RWPE1 (cell line): ENCODE results near the gene CD72.
"Not testable (repeated sequence)": the region's sequence is repeated elsewhere in the genome, so short reads cannot be mapped to it uniquely, and the experiment has no call there.

ENCODE experiments used
- CTCF ChIA-PET: fragments of 350-600 bp; sonication (Branson Sonifier 250); formaldehyde crosslinking; extraction: SDS; loops from one replicate; lab custom pipeline; 2021; lab: Yijun Ruan, JAX
- POLR2A ChIA-PET: fragments of 400-600 bp; formaldehyde crosslinking; extraction: SDS; loops from one replicate; lab custom pipeline; 2020; ENCODE audit warnings: antibody characterized with exemption; ENCODE audit not compliant: low non-redundant PET; lab: Yijun Ruan, JAX
- DNase-seq: peaks from one replicate; pipeline ENCODE4 v3.0.0; 2012; ENCODE audit warnings: low spot score
- H3K27ac ChIP-seq: fragments of 450-650 bp; 2 replicates; pipeline ENCODE4 v1.5.1; 2017
- CTCF ChIP-seq: fragments of 450-650 bp; conservative IDR thresholded peaks from 2 replicates; pipeline ENCODE4 v1.5.1; 2017; ENCODE audit warnings: low read depth, mild to moderate bottlenecking

CD72 gene

GRCh38 chr9:35616681-35617459, 1.3 kb downstream of the CD72 start:
- ChIA-PET CTCF (interaction anchor here (0.6 kb wide), 1 partner anchor 41 kb away, joined by 3 read pairs; the partner anchor contains the start of gene RMRP), POLR2A (no interaction called here)
- no peak for TF ChIP-seq CTCF
- DNase-seq: peak; percentile 46
- no peak overlapping the region for H3K27ac ChIP-seq

- no peak for DNase-seq
- ChIA-PET CTCF (interaction anchor here (0.6 kb wide), 1 partner anchor 20 kb away, joined by 3 read pairs; no protein-coding TSS in a partner anchor), POLR2A (no interaction called here)
- H3K27ac ChIP-seq: no peak overlapping the region
- TF ChIP-seq CTCF: no peak
Measured at GRCh38 chr9:35615981-35616680, 2.1 kb downstream of the CD72 start.

- CTCF ChIA-PET: interaction anchor here (0.7 kb wide), 1 partner anchor 84 kb away, joined by 3 read pairs; no protein-coding TSS in a partner anchor
Measured at GRCh38 chr9:35612843-35613242, 5.4 kb downstream of the CD72 start.

GRCh38 chr9:35612066-35612465, 6.1 kb downstream of the CD72 start:
- POLR2A ChIA-PET, DNase-seq, H3K27ac ChIP-seq: not testable (repeated sequence)
- CTCF ChIA-PET: interaction anchor here (0.7 to 0.9 kb wide), 2 partner anchors 85 to 92 kb away, joined by 3 read pairs; no protein-coding TSS in a partner anchor

More at GRCh38 chr9:35612843-35613242, 5.4 kb downstream of the CD72 start:
- no peak overlapping the region for H3K27ac ChIP-seq
- TF ChIP-seq CTCF: no peak
- POLR2A ChIA-PET: no interaction called here
- DNase-seq: no peak

GRCh38 chr9:35611230-35611797, 6.9 kb downstream of the CD72 start:
- POLR2A ChIA-PET: no interaction called here
- peak; percentile 18 for DNase-seq
- CTCF ChIA-PET: interaction anchor here (0.6 to 1.1 kb wide), 8 partner anchors 8 to 346 kb away, joined by 3 to 12 read pairs (median 4); no protein-coding TSS in a partner anchor
- H3K27ac ChIP-seq: no peak overlapping the region
- TF ChIP-seq CTCF: peak; percentile 89

GRCh38 chr9:35609820-35610163, 8.4 kb downstream of the CD72 start:
- POLR2A ChIA-PET: no interaction called here
- TF ChIP-seq CTCF: no peak
- peak overlapping the region; percentile 4; the same call in 1 of the 2 replicates for H3K27ac ChIP-seq
- DNase-seq: no peak
- CTCF ChIA-PET: interaction anchor here (1.2 kb wide), 1 partner anchor 87 kb away, joined by 3 read pairs; no protein-coding TSS in a partner anchor
